Mammary epithelial cell (primary cell): ENCODE measurements around the gene TJP3.

ENCODE experiments used
- EZH2 ChIP-seq: IDR thresholded peaks from 2 replicates; pipeline ENCODE4 v1.6.1; 2012; ENCODE audit warnings: low read length, inconsistent platforms, borderline replicate concordance
- TF ChIP-seq, protein P1 (sequence below), 2 donors: IDR thresholded peaks in 1 of 2; conservative IDR thresholded peaks in 1 of 2; 2 replicates each; pipeline ENCODE4 v1.5.1; 2011 to 2012; ENCODE audit warnings: inconsistent platforms in 2 of 2, low read length in 2 of 2, mild to moderate bottlenecking in 2 of 2, control low read depth in 1 of 2, low read depth in 1 of 2; ENCODE audit not compliant: insufficient read depth in 1 of 2; ENCODE audit errors: extremely low read depth in 1 of 2

DNA sequence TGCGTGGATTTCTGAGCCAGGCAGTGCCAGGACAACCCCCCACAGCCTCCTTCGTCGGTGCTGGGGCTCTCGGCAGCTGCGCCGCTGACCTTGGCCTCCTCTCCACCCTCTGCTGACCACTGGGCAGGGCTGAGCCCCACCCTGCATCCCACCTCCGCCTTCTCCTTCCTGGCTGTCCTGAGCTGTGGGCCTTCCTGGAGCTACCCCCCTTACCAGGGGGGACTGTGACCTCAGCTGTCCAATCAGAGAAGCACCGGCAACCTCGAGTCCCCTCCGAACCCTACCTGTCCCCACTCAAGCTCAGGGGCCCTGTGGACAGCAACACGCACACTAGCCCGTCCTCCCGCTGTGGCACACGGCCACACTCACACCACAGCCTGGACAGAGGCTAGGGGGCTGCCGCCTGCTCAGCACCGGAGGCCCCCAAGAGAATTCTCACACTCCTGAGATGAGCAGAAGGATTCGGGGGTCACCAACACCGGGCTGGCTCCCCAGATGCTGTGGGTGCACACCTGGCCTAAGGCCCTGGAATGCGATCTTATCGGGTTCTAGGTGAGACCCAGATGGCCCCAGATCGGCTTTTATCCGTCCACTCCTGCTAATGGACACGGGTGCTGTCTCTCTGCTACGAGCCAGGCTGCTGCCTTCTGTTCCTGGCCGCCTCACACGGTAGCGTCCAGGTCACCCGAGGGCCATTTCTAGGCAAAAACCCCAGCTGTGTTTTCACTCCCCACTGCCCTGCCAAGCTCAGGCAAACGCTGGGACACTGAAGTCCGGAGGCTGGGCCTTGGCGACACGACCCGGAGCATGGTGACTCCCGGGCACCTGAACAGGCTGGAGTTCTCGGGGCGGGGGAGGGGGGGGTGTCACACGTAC lies 49.1 kb upstream of the TJP3 start:
- TF ChIP-seq, protein P1, sequence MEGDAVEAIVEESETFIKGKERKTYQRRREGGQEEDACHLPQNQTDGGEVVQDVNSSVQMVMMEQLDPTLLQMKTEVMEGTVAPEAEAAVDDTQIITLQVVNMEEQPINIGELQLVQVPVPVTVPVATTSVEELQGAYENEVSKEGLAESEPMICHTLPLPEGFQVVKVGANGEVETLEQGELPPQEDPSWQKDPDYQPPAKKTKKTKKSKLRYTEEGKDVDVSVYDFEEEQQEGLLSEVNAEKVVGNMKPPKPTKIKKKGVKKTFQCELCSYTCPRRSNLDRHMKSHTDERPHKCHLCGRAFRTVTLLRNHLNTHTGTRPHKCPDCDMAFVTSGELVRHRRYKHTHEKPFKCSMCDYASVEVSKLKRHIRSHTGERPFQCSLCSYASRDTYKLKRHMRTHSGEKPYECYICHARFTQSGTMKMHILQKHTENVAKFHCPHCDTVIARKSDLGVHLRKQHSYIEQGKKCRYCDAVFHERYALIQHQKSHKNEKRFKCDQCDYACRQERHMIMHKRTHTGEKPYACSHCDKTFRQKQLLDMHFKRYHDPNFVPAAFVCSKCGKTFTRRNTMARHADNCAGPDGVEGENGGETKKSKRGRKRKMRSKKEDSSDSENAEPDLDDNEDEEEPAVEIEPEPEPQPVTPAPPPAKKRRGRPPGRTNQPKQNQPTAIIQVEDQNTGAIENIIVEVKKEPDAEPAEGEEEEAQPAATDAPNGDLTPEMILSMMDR (conservative IDR thresholded peaks at IDR 0.05 in 1 of 2, IDR thresholded peaks at IDR 0.05 in 1 of 2; ENCODE audit: extremely low read depth in 1 of 2, insufficient read depth in 1 of 2, low read depth in 1 of 2, low read length in 2 of 2): no peak
- no peak for TF ChIP-seq EZH2
